H4 (cell line): ENCODE data around the gene PPP1R12A. TPM values are rescaled to one million over a fixed set of nuclear protein-coding genes. Genes with fewer than 3 reads are reported as not detected.
A peak's percentile ranks its signal among the peaks of the same experiment; 100 is the strongest.

Source experiments
- DNase-seq: peaks from one replicate; pipeline ENCODE4 v3.0.0-alpha.2; 2015; ENCODE audit warnings: low spot score
- total RNA-seq: library from RNA; depleted of rRNA; stranded (reverse); fragments of >200 nt; shearing (Covaris generic); gene quantifications from 2 replicates; pipeline ENCODE4 v1.2.3, GENCODE V29; 2014

PPP1R12A gene
- total RNA-seq, 1 experiment from 2014 or later = 41.8 TPM

DNA sequence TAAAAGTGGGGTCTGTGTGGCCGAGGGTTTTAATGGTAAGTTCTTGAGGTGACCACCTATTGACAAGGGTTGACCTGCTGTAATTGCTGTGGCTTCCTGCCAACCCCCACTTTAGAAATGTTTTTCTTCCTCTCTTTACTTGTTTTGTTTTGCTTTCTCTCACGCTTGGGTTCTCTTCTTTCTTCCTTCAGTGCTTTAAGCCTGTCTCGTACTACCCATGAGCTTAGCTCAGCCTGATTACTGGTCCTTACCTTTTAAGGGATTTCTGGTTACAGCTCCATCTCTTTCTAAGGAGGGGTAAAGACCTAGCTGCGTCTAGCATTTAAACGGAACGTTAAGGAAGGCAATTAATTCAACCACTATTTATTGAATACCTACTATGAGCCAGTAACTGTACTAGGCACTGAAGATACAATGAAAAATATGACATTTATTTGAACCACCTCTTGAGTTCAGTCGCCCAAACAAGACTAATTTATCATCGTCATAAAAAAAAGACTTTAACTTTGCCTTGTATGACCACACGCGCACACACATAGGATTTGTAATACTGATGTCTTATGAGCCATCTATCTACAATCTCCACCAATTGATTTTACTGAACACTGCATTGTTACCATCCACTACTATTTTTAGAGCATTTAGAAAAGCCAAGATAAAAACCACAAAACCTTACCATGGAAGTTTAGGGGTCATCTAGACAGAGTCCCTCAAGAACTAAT lies 888 bp upstream of the PPP1R12A start:
- peak; percentile 46 for DNase-seq

DNA sequence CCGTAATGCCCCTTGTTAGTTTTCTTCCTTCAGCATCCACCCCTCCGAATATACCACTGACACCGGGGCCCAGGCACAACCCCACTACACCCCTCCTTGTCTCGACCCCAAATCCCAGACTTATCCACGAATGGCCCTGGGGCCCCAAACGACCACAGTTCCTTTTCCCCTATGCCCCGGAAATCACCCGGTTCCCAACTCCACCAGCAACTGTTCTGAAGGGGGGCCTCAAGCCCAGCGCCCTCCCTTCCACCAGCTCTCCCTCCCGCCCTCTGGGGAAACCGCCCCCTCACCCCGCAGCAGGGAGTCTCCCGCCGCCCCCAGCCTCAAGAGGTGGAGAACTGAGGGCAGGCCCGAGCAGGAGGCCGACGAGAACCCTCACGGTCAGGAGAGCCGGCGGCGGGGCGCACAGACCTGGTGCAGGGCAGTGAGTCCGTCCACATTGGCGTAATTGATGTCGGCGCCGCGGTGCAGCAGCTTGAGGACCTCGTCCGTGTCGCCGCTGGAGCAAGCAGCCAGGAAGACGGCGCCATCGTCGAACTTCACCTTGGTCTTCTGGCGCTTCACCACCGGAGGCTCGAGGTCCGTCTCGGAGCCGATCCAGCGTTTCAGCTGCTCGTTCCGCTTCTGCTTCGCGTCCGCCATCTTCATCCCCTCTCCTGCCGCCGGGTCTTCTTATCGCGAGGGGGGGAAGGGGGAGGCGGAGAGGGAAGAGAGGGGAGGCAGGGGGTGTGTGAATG lies 446 bp downstream of the PPP1R12A start:
- peak; percentile 37 for DNase-seq

DNA sequence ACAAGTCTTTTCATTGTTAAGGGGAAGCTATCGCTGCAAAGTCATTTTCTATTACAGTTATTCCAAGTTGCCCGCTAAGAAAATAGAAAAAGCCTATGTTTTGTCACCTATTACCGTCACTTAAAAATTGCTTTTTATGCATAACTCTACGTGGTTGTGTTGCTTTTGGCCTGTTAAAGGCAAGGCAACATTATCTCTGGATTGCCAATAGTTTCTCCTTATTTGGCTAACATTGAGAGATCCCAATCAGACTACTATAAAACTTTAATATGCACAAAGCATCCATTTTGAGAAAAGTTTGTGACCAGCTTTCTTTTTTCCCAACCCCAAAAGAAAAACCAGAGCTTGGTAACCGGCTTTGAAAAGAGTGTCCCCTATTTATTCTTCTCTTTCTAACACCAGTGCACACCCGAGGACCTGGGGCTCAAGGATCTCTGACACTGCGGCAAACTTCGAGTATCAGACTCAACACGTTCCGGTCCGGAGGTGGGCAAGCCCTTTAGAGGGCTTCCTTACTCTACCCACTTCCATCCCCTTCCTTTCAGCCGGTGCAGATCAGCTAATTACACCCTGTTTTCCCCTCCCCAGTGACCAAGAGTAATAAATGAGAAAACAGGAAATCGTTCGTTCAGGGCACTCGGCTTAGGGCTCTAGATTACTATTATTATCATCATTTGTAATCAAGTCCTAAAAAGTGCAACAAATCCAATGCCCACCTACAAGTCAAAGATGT lies 1.2 kb downstream of the PPP1R12A start:
- DNase-seq = no peak

DNA sequence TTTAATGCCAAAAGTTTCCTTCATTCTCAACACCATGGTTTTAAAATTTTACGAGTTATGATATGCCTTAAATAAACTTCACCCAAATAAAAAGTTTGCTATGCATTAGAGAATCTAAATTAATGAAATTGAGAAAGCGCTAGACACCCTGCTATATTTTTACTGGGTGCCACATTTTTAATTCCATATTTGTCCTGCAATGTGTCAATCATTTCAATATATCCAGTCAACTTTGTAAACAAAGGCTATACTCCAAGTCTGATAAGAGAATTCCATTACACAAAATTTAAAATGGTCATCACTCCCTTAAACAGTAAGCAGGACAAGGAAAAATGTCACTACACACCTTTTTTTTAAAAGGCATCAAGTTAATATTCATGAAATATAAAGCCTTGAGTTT lies 1.9 kb downstream of the PPP1R12A start:
- DNase-seq = no peak

DNA sequence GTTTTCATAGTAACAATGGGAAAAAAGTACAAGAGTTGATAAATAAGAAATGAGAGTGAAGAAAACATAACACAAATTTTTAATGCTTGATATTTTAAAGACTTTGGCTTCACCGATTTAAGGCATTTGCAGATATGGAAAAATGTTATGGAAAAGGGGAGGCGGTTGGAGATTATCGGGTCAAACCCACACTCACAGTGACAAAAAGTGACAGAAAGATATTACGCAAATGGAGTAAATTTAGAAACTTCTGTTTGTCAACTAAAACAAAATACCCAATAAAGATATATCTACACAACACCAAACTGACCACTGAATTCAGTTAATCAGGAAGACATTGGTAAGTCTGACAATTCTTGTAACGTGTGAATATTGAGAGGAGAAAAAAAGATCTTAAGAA lies 2.5 kb downstream of the PPP1R12A start:
- DNase-seq = no peak

DNA sequence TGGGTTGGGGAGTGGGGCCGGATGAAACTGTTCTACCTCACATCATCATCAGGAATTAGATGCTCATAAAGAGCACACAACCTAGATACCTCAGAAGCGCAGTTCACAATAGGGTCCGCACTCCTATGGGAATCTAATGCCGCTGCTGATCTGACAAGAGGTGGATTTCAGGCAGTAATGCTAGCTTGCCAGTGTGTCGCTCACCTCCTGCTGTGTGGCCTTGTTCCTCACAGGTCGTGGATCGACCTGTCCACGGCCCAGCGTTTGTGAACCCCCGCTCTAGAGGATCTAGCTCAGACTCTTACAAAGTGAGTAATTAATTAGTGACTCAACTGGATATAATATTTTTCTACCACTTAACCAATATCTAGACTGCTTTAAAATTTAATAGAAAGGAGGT lies 5.8 kb downstream of the PPP1R12A start:
- no peak for DNase-seq

DNA sequence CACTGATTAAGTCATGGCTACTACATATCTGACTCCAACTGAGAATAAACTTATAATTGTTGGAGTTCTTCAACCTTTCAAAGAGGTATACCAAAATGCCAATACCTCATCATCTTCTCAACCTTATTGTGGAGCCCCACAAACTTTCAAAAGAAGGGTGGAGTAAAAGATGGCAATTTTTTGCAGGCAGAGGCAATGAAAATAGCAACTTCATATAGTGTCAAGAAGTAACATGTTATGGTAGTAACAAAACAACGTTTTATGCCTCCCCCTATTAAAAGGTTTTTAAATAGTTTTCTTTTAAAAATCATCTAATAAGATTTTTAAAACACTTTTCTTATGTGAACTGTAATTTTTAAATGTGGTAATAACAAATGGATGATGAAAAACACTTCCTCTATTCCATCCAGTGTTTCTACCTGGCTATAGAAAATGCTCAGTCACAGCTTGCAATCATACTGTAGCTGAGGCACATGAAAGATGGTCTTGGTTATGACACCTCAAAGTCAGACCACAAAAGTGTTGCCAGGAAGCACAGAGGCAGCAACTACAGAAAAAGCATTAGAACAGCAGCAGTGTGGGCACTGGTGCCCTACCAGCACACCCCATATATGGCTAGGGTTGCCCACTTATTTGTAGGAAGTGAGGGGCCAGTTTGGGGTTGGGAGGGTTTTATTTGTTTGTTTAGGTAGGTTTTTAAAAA lies 7.0 kb downstream of the PPP1R12A start:
- peak; percentile 22 for DNase-seq

DNA sequence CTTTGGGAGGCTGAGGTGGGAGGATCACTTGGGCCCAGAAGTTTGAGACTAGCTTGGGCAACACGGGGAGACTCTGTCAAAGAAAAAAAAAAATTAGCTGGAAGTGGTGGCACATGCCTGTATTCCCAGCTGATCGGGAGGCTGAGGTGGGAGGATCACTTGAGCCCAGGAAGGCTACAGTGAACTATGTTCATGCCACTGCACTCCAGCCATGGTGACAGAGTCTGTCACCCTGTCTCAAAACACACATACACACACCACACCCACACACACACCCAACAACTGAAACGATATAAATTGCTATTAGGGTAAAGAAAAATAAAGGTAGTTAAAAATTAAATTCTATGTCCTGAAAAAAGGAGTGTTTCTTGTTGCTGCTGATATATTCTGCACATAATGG lies 7.9 kb downstream of the PPP1R12A start:
- DNase-seq = no peak

DNA sequence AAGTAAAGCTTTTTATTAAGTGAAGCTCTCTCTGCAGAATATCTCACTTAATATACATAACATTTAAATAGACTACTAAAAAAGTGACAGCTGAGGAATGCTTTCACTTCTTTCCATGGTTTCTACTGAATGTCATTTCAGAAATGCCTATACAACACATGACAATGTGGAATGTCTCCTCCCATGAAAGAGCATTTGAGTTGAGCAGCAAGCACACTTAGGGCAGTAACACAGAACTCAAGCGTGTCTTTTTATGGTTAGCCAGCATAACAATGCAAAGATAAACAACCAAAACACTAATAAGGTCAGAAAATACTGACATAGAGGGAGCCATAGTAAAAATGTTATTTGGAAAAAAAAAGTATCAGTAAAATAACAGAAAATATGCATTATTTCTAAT lies 9.4 kb downstream of the PPP1R12A start:
- no peak for DNase-seq

DNA sequence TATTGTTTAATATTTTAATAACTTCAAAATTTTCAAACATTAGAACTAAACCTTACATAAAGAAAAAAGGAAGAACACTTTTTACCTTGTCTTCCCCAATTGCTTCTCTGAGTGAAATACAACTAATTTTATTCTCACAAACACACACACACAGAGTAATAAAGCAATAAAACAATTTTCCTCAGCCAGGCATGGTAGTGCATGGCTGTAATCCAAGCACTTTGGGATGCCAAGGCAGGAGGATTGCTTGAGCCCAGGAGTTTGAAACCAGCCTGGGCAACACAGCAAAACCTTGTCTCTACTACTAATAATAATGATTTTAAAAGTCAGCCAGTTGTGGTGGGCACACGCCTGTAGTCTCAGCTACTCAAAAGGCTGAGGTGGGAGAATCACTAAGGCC lies 13.1 kb downstream of the PPP1R12A start:
- no peak for DNase-seq

DNA sequence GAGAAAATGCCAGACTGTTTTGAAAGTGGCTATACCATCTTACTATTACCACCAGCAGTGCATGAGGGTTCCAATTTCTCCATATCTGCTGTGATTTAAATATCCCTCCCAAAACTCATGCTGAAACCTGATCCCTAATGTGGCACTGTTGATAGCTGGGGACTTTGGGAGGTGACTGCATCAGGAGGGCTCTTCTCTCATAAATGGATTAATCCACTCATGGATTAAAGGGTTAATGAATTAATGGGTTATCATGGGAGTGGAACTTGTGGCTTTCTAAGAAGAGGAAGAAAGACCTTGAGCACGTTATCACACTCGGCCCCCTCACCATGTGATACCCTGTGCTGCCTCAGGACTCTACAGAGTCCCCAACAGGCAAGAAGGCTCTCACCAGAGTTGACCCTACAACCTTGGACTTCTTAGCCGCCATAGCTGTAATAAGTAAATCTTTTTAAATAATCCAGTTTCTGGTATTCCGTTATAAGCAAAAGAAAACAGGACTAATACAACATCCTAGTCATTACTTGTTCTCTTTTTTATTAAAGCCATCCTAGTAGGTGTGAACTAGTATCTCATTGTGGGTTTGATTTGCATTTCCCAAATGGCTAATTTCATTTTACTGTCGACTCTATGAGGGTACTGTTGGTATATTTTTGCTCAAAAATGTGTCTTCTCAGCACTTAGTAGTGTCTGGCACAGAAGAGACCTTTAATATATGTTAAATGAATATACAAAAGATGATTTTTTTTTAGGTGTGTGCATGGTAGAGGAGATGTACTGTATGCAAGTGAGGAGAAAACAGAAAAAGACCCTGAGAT lies 14.3 kb downstream of the PPP1R12A start:
- DNase-seq = no peak

DNA sequence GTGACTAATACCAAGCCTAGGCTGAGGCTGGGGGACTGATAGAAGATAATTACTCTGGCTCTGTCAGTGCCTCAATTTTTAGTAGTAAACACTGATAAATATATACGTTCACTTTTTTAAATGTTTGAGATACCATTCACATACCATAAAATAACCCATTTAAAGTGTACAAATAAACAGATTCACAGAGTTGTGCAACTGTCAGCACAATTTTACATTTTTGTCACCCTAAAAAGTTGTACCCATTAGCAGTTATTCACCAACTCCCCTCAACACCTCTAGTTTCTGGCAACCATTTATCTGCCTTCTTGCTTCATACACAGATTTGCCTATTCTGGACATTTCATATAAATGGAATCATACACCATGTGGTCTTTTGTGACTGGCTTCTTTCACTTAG lies 15.1 kb downstream of the PPP1R12A start:
- no peak for DNase-seq

DNA sequence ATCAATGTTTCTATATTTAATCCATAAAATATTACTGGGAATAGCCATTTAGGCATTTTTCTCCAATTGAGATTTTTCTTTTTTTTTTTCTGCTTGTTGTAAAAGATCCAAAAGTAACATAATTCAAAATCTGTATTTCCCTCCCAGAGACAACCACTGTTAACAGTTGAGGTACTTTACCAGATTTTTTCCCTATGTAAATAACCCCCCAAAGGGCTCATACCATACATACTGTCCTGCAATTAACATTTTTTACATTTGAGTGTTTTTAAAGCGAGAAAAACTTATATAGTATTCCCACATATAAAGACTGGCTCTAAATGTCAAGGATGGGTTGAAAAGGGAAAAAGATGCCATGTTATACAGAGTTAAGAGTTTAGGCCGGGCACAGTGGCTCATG lies 18.1 kb downstream of the PPP1R12A start:
- no peak for DNase-seq

DNA sequence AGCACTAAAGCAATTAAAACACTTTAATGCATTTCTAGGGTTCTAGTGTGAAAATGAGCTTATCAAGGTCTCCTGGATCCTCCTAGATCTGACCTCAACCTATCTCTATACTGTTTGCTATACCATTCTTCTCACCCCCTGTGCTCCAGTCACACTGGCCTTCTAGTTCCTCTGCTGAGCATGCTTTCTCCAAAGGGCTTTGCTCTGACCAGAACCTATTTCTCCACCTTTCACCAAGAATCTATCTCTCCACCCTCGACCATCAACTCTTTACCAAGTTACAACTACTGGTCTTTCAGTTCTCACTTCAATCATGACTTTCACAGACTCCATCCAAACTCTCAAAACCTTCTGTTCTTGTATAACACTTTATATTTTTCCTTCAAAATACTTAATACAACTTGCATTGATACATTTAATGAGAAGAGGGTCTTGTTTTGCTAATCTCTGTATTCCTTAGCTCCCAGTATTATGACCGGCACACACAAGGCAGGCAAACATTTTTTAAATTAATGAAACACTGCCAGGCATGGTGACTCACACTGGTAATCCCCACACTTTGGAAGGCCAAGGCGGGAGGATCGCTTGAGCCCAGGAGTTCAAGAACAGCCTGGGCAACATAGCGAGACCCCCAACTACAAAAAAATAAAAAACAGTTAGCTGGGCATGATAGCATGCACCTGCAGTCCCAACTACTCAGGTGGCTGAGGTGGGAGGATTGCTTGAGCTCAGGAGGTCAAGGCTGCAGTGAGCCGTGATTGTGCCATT lies 22.8 kb downstream of the PPP1R12A start:
- no peak for DNase-seq

DNA sequence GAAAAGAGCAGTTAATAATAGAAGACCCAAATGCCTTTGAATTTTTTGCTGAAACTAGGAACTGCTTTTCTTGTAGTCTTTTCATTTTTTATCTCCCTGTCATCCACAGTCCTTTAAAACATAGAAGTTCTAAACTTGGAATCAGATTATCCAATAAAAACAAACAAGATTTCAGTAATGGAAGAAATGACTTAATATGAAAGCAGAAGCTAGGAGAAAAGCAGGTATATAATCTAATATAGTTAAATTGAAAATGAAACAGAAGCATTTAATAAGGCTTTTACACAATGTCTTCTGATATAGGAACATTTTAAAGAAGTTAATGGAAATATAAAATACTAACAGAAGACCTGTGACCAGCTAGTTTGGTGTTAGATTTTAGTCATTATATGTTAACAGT lies 26.5 kb downstream of the PPP1R12A start:
- DNase-seq = no peak

DNA sequence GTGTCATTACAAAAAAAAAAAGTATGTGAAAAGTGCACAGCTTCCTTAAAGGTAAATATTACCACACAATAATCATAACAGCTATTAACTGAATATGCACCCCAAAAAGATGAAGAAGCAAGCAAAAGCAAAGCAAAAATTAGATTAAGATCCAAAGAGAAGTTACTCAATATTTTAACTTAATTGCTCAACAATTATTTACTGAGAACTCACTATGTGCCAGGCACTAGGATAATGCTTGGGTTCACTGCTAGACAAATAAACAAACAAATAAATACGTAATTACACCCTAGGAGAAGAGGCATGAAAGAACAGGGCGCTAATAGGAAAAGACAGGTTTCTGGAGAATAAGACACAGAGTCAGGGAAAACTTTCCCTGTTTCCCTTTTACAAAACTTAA lies 33.4 kb downstream of the PPP1R12A start:
- DNase-seq = no peak

DNA sequence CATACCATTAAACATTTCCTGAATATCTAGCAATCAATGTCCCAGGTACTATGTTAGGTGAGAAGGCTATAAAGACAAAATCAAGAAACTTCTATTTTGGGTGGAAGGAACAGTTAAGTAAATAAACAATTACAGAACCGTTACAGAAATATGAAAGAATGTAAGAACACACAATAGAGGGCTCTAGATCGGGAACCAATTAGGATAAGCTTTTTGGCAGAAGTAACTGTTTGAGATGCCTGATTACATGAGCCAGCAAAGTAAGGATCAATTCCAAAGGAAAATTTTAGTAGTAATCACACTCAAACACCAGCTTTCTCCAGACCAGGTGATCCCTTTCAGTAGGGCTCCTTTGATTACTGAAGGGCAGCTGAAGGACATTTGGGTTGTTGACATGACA lies 33.9 kb downstream of the PPP1R12A start:
- no peak for DNase-seq

DNA sequence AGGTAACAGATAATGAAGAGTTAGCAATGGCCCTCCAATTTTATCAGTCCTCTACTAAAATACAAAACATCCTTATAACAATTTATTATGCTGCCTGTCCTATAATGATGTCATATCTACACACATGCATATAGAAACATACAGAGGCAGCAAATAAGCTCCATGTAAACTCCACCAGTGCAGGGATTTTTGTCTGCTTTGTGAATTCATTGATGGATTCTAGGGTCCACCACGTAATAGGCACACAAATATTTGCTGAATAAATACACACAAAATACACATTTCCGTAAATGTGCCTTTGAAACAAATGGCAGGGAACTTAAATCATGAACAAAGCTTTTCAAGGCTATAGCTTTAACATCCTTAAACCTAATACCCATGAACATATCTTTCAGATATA lies 34.7 kb downstream of the PPP1R12A start:
- no peak for DNase-seq

DNA sequence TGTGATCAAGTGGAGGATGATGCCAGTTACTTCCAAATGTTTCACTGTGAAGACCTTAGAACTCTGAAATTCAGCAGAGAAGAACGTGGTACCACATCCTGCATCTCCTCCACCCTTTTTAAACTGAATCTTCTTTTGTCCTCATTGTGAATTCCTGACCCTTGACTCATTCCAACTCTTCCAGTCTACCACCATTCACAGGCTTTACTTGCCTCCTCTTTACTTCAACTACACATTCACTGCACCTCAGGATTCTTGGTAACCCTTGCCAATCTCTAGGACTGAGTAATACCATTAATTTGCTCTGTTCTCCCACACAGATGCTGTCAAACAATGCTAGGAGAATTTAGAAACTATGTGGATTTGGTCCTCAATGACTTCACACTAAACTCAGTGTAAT lies 37.3 kb downstream of the PPP1R12A start:
- DNase-seq = peak; percentile 40

DNA sequence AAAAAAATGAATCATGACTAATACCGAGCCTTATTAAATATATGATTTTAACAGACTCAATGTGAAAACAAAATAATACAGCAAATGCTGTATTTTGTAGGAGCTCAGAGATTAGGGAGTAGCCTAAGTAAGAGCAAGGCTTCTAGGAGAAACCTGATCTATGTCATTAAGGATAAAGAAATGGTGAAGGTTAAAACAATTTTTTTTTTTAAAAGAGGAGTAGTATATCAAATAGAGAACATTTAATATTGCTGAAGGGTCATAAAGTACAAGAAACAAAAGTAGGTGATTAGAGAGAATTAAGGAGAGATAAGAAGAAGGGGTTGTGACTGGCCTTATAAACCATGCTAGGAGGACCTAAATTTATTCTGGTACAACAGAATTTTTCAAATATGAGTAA lies 39.1 kb downstream of the PPP1R12A start:
- no peak for DNase-seq

DNA sequence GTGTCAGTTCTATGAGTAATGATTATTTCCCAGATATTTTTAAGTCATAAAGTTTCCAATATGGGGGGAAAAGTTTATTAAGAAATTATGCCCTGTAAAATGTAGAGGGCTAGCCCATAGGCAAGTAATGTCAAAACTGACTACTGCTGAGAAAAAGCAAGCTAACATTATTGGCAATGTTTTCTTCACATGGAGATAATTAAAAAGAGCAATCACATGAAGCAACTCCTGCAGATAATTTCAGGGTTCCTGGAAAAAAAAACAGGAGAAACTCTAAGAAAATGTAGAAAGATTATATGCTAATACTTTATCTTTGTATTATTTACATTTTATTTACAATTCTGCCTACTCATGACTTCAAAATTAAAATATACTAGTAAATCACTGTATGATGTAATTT lies 39.8 kb downstream of the PPP1R12A start:
- no peak for DNase-seq
